OCI-M1 (cell line): ENCODE measurements around the gene SGMS1.

ENCODE experiments used
- DNase-seq: peaks from one replicate; lab custom pipeline; 2025; lab: John Stamatoyannopoulos, UW

Gene SGMS1

GRCh38 chr10:50421026-50421719 is 202.6 kb downstream of the SGMS1 start:
- peak; percentile 90 for DNase-seq

GRCh38 chr10:50420196-50420595 is 203.6 kb downstream of the SGMS1 start:
- DNase-seq, result no peak

GRCh38 chr10:50419756-50420155 is 204.0 kb downstream of the SGMS1 start:
- peak; percentile 34 for DNase-seq

GRCh38 chr10:50419091-50419490 is 204.7 kb downstream of the SGMS1 start:
- DNase-seq, result no peak

- peak; percentile 93 for DNase-seq
Measured at GRCh38 chr10:50417886-50418830, 205.6 kb downstream of the SGMS1 start.

GRCh38 chr10:50417486-50417885 is 206.3 kb downstream of the SGMS1 start:
- peak; percentile 83 for DNase-seq

- peak; percentile 59 for DNase-seq
Measured at GRCh38 chr10:50416881-50417280, 206.9 kb downstream of the SGMS1 start.

- DNase-seq, result peak; percentile 74
Measured at GRCh38 chr10:50416181-50416824, 207.5 kb downstream of the SGMS1 start.

GRCh38 chr10:50415292-50415691 is 208.5 kb downstream of the SGMS1 start:
- DNase-seq, result no peak

- DNase-seq, result peak; percentile 60
Measured at GRCh38 chr10:50410066-50410811, 213.5 kb downstream of the SGMS1 start.

GRCh38 chr10:50407076-50407801 is 216.5 kb downstream of the SGMS1 start:
- DNase-seq, result no peak

- no peak for DNase-seq
Measured at GRCh38 chr10:50406457-50407070, 217.2 kb downstream of the SGMS1 start.

GRCh38 chr10:50405723-50406122 is 218.0 kb downstream of the SGMS1 start:
- DNase-seq, result no peak

- peak; percentile 31 for DNase-seq
Measured at GRCh38 chr10:50404021-50404773, 219.6 kb downstream of the SGMS1 start.

- DNase-seq, result no peak
Measured at GRCh38 chr10:50403074-50403473, 220.7 kb downstream of the SGMS1 start.

- DNase-seq, result no peak
Measured at GRCh38 chr10:50402466-50402865, 221.3 kb downstream of the SGMS1 start.

GRCh38 chr10:50400694-50401093 is 223.1 kb downstream of the SGMS1 start:
- DNase-seq, result peak; percentile 69

- peak; percentile 49 for DNase-seq
Measured at GRCh38 chr10:50398823-50399222, 224.9 kb downstream of the SGMS1 start.

- DNase-seq, result no peak
Measured at GRCh38 chr10:50398381-50398780, 225.4 kb downstream of the SGMS1 start.
